Astrocyte of the cerebellum (primary cell): ENCODE data around the gene METAP1D.

ENCODE experiments used
- DNase-seq: peaks from one replicate; pipeline ENCODE4 v3.0.0-alpha.2; 2011; ENCODE audit warnings: low read depth
- H3K4me3 ChIP-seq: 2 replicates; pipeline ENCODE4 v1.5.1; 2011; ENCODE audit warnings: mild to moderate bottlenecking, low read depth, low read length, moderate library complexity
- CTCF ChIP-seq: IDR thresholded peaks from 2 replicates; pipeline ENCODE4 v1.5.1; 2012; ENCODE audit warnings: low read length, low read depth, moderate library complexity, mild to moderate bottlenecking; ENCODE audit errors: missing control alignments
- in situ Hi-C: cut with HindIII; loops from 2 replicates; pipeline ENCODE4 v1.10.0; 2017; ENCODE audit warnings: low sequenced_read_pairs

METAP1D gene

GRCh38 chr2:172086241-172087206 is 86.8 kb downstream of the METAP1D start:
- H3K4me3 ChIP-seq = peak overlapping the region; percentile 47
- in situ Hi-C loops = no loop called here
- TF ChIP-seq CTCF = peak; percentile 22
- DNase-seq = no peak

- TF ChIP-seq CTCF = no peak
- in situ Hi-C loops = no loop called here
- DNase-seq = no peak
- H3K4me3 ChIP-seq = no peak overlapping the region
Measured at GRCh38 chr2:172087207-172087779, 87.5 kb downstream of the METAP1D start.

GRCh38 chr2:172087780-172088244 is 88.1 kb downstream of the METAP1D start:
- no peak for TF ChIP-seq CTCF
- no peak for DNase-seq
- in situ Hi-C loops = no loop called here
- no peak overlapping the region for H3K4me3 ChIP-seq

- no peak for DNase-seq
- H3K4me3 ChIP-seq = no peak overlapping the region
- in situ Hi-C loops = no loop called here
- TF ChIP-seq CTCF = no peak
Measured at GRCh38 chr2:172088245-172089004, 88.7 kb downstream of the METAP1D start.

- in situ Hi-C loops = no loop called here
Measured at GRCh38 chr2:172089005-172089504, 89.3 kb downstream of the METAP1D start.

More at GRCh38 chr2:172089005-172089504, 89.3 kb downstream of the METAP1D start:
- no peak overlapping the region for H3K4me3 ChIP-seq
- TF ChIP-seq CTCF = no peak
- no peak for DNase-seq
